Loucy (cell line): Measurements from ENCODE around the gene KIF1B.

Experiments used
- H2AFZ ChIP-seq: fragments of 200-600 bp; sonication (generic); 2 replicates; pipeline ENCODE4 v1.6.0; 2016; ENCODE audit warnings: antibody characterized with exemption, mild to moderate bottlenecking, low read length, moderate library complexity
- H3F3A ChIP-seq: fragments of 200-600 bp; 2 replicates; pipeline ENCODE4 v1.6.0; 2016; ENCODE audit warnings: antibody characterized with exemption, low read depth, mild to moderate bottlenecking
- H3K27me3 ChIP-seq: fragments of 200-600 bp; sonication (generic); 2 replicates; pipeline ENCODE4 v1.6.1; 2014; ENCODE audit warnings: low read length, mild to moderate bottlenecking; ENCODE audit not compliant: insufficient read depth, poor library complexity, severe bottlenecking
- H3K36me3 ChIP-seq: fragments of 200-600 bp; sonication (generic); 2 replicates; pipeline ENCODE4 v1.6.1; 2016; ENCODE audit warnings: low read length; ENCODE audit not compliant: insufficient read depth
- H3K4me1 ChIP-seq: fragments of 200-600 bp; sonication (generic); 2 replicates; pipeline ENCODE4 v1.5.1; 2014; ENCODE audit warnings: low read length, mild to moderate bottlenecking; ENCODE audit not compliant: insufficient read depth, poor library complexity, severe bottlenecking
- H3K4me2 ChIP-seq: fragments of 200-600 bp; sonication (generic); 2 replicates; pipeline ENCODE4 v1.6.0; 2014; ENCODE audit warnings: antibody characterized with exemption, low read length, low read depth, mild to moderate bottlenecking; ENCODE audit not compliant: poor library complexity, severe bottlenecking
- H3K4me3 ChIP-seq: fragments of 200-600 bp; sonication (generic); 2 replicates; pipeline ENCODE4 v1.5.1; 2014; ENCODE audit warnings: low read length, mild to moderate bottlenecking, mixed read lengths; ENCODE audit not compliant: poor library complexity, severe bottlenecking
- H3K79me2 ChIP-seq: fragments of 200-600 bp; sonication (generic); 2 replicates; pipeline ENCODE4 v1.6.1; 2014; ENCODE audit warnings: low read length; ENCODE audit not compliant: insufficient read depth
- H3K9ac ChIP-seq: fragments of 200-600 bp; sonication (generic); 2 replicates; pipeline ENCODE4 v1.6.0; 2014; ENCODE audit warnings: mild to moderate bottlenecking, low read depth, low read length, moderate library complexity; ENCODE audit not compliant: poor library complexity, severe bottlenecking
- H3K9me2 ChIP-seq: fragments of 200-600 bp; sonication (generic); replicated peaks from 2 replicates; pipeline ENCODE4 v1.6.1; 2016; ENCODE audit warnings: low read depth, low read length, mixed read lengths
- H3K9me3 ChIP-seq: fragments of 200-600 bp; sonication (generic); 2 replicates; pipeline ENCODE4 v1.6.1; 2014; ENCODE audit warnings: mild to moderate bottlenecking, antibody characterized with exemption, low read length, low read depth; ENCODE audit not compliant: insufficient read depth
- H4K20me1 ChIP-seq: fragments of 200-600 bp; sonication (generic); 2 replicates; pipeline ENCODE4 v1.6.0; 2014; ENCODE audit warnings: antibody characterized with exemption, low read length, mild to moderate bottlenecking; ENCODE audit not compliant: insufficient read depth, poor library complexity, severe bottlenecking
- EZH2phosphoT487 ChIP-seq: fragments of 200-600 bp; IDR thresholded peaks from 2 replicates; pipeline ENCODE4 v1.6.1; 2018; ENCODE audit warnings: antibody characterized with exemption, mild to moderate bottlenecking, moderate library complexity, borderline replicate concordance
- TF ChIP-seq, protein P1 (sequence below): fragments of 200-600 bp; sonication (generic); conservative IDR thresholded peaks from 2 replicates; pipeline ENCODE4 v1.5.1; 2014; ENCODE audit warnings: mild to moderate bottlenecking, antibody characterized with exemption, low read length

KIF1B gene

DNA sequence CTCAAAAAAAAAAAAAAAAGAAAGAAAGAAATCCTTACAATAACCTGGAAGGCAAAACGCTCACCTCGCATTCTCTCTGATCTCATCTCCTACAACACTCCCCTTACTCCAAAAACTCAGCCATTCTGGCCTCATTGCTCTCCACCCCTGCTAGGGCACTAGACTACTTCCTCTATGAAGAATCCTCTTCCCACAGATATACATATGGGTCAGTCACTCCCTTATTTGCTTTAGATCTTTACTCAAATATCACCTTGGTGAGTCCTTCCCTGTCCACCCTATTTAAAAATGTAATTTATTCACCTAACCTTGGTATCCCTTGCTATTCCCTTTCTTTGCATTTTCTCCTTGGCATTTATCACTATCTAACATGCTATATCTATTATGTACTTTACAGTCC, 24.6 kb upstream of the KIF1B start:
- no peaks in the 10 kb centered on the region for H3K79me2 ChIP-seq
- H3K4me3 ChIP-seq, result no peak overlapping the region
- H3K27me3 ChIP-seq, result no peaks in the 10 kb centered on the region
- H3K4me2 ChIP-seq, result no peak overlapping the region
- H3F3A ChIP-seq, result no peaks in the 10 kb centered on the region
- H3K9me2 ChIP-seq, result no peaks in the 10 kb centered on the region
- H2AFZ ChIP-seq, result no peak overlapping the region
- no peaks in the 10 kb centered on the region for H4K20me1 ChIP-seq
- no peaks in the 10 kb centered on the region for H3K4me1 ChIP-seq
- H3K9me3 ChIP-seq, result no peaks in the 10 kb centered on the region
- no peak overlapping the region for H3K9ac ChIP-seq
- TF ChIP-seq, protein P1, sequence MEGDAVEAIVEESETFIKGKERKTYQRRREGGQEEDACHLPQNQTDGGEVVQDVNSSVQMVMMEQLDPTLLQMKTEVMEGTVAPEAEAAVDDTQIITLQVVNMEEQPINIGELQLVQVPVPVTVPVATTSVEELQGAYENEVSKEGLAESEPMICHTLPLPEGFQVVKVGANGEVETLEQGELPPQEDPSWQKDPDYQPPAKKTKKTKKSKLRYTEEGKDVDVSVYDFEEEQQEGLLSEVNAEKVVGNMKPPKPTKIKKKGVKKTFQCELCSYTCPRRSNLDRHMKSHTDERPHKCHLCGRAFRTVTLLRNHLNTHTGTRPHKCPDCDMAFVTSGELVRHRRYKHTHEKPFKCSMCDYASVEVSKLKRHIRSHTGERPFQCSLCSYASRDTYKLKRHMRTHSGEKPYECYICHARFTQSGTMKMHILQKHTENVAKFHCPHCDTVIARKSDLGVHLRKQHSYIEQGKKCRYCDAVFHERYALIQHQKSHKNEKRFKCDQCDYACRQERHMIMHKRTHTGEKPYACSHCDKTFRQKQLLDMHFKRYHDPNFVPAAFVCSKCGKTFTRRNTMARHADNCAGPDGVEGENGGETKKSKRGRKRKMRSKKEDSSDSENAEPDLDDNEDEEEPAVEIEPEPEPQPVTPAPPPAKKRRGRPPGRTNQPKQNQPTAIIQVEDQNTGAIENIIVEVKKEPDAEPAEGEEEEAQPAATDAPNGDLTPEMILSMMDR, result no peak
- TF ChIP-seq EZH2phosphoT487, result no peak
- H3K36me3 ChIP-seq, result no peaks in the 10 kb centered on the region

GRCh38 chr1:10186331-10187025, 23.9 kb upstream of the KIF1B start:
- Histone ChIP-seq H3K9me2 (no peaks in the 10 kb centered on the region), H3K36me3 (no peaks in the 10 kb centered on the region), H3K4me3 (no peak overlapping the region), H3K27me3 (no peaks in the 10 kb centered on the region), H3K4me1 (no peaks in the 10 kb centered on the region), H2AFZ (no peak overlapping the region), H3F3A (no peaks in the 10 kb centered on the region), H3K9me3 (no peaks in the 10 kb centered on the region), H3K9ac (no peak overlapping the region), H3K4me2 (no peak overlapping the region), H3K79me2 (no peaks in the 10 kb centered on the region), H4K20me1 (no peaks in the 10 kb centered on the region)
- TF ChIP-seq EZH2phosphoT487, result no peak
- TF ChIP-seq, protein P1, result no peak

DNA sequence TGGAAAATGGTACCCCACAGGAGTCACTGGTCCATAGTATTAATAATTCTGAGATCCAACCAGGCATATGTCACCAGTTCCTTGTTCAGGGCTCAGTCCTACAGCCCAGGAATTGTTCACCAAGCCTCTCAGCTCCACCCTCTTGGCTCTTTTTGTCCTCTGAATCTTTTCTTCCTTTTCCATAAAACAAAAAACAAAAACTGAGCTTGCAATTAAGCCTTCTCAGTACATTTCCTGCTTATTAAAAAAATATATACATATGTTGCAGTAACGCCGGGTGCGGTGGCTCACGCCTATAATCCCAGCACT, 23.4 kb upstream of the KIF1B start:
- Histone ChIP-seq H3K4me3 (no peak overlapping the region), H3K27me3 (no peaks in the 10 kb centered on the region), H3K9ac (no peak overlapping the region), H3K79me2 (no peaks in the 10 kb centered on the region), H3K4me2 (no peak overlapping the region), H3K4me1 (no peaks in the 10 kb centered on the region), H3K9me3 (no peaks in the 10 kb centered on the region), H4K20me1 (no peaks in the 10 kb centered on the region), H3K36me3 (no peaks in the 10 kb centered on the region), H3F3A (no peaks in the 10 kb centered on the region), H3K9me2 (no peaks in the 10 kb centered on the region), H2AFZ (no peak overlapping the region)
- no peak for TF ChIP-seq EZH2phosphoT487

DNA sequence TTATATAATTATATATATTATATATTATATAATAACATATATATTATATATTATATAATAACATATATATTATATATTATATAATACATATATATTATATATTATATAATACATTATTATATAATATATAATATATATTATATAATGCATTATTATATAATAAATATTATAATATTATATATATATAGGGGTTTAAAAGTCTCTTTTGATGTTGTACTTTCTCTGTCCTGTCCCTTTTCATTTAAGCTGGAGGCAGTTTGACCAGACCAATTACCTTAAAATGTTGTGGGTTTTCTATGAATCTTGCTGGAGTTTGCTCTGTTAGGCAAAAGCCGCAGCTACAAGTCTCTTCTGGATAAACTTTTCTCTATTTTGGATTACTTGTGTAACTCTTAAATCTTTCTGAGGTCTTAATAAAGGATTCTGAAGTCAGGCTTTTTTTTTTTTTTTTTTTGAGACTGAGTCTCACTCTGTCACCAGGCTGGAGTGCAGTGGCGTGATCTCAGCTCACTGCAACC, 22.2 kb upstream of the KIF1B start:
- H3K4me1 ChIP-seq, result no peaks in the 10 kb centered on the region
- no peaks in the 10 kb centered on the region for H3K9me2 ChIP-seq
- no peaks in the 10 kb centered on the region for H3K79me2 ChIP-seq
- no peak overlapping the region for H3K4me2 ChIP-seq
- no peaks in the 10 kb centered on the region for H3K27me3 ChIP-seq
- H3F3A ChIP-seq, result no peaks in the 10 kb centered on the region
- H3K36me3 ChIP-seq, result no peaks in the 10 kb centered on the region
- H4K20me1 ChIP-seq, result no peaks in the 10 kb centered on the region
- H3K9me3 ChIP-seq, result no peaks in the 10 kb centered on the region
- H3K4me3 ChIP-seq, result no peak overlapping the region
- no peak overlapping the region for H3K9ac ChIP-seq
- TF ChIP-seq, protein P1, result no peak
- TF ChIP-seq EZH2phosphoT487, result no peak
- H2AFZ ChIP-seq, result no peak overlapping the region
